ENCODE results near the gene GUK1.
"Not testable (repeated sequence)": the region's sequence is repeated elsewhere in the genome, so short reads cannot be mapped to it uniquely, and the experiment has no call there.

The GUK1 gene

DNA sequence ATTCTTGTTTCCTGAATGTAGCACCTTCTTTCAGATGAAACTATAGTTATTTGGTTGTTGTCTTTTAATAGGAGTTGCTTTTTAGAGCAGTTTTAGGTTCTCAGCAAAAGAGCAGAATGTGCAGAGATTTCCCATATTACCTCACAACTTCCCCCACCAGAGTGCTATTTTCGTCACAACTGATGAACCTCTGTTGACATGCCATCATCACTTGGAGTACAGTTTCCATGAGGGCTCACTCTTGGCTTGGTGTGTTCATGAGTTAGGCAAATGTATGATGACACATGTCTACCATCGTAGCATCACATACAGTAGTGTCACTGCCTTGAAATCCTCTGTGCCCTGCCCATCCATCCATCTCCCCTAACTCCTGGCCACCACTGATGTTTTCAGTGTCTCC lies 29.3 kb downstream of the GUK1 start:
- no peak overlapping the region for H3K4me3 ChIP-seq (ENCODE audit: low read length)
- H3K9ac ChIP-seq (ENCODE audit: low read length): no peak overlapping the region
- DNase-seq (ENCODE audit: low read depth): no peak
- H3K27me3 ChIP-seq (replicated peaks; ENCODE audit: control insufficient read depth, insufficient read depth, low read length): no peaks in the 10 kb centered on the region
- H3K9me3 ChIP-seq (ENCODE audit: control insufficient read depth, low read length): no peaks in the 10 kb centered on the region
- H3K36me3 ChIP-seq (ENCODE audit: control insufficient read depth, insufficient read depth, low read length, severe bottlenecking): no peaks in the 10 kb centered on the region
- H3K4me1 ChIP-seq (ENCODE audit: control insufficient read depth, insufficient read depth, low read length): peaks cover 7% of the 10 kb centered on the region

DNA sequence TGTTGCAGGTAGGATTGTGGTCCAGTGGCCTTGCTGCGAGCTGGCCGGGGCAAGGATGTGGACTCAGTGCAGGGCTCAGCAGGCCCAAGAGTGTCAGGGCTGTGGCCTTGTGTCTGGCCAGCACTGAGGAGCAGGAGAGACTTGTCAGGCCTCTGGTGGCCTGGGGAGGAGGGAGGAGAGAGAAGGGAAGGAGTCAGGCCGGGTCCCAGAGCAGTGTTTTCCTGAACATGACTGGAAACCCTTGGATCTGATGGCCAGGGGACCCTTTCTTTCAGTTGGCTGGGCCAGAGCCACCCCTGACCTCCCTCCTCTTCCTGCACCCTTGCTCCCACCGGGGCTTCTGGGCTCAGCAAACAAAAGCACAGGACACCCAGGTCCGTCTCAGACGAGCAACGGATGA lies 30.6 kb downstream of the GUK1 start:
- Histone ChIP-seq H3K4me1 (ENCODE audit: control insufficient read depth, insufficient read depth, low read length) (peaks cover 7% of the 10 kb centered on the region), H3K9me3 (ENCODE audit: control insufficient read depth, low read length) (no peaks in the 10 kb centered on the region), H3K4me3 (ENCODE audit: low read length) (no peak overlapping the region), H3K27me3 (replicated peaks; ENCODE audit: control insufficient read depth, insufficient read depth, low read length) (no peaks in the 10 kb centered on the region), H3K9ac (ENCODE audit: low read length) (no peak overlapping the region), H3K36me3 (ENCODE audit: control insufficient read depth, insufficient read depth, low read length, severe bottlenecking) (no peaks in the 10 kb centered on the region)
- DNase-seq (ENCODE audit: low read depth): no peak

DNA sequence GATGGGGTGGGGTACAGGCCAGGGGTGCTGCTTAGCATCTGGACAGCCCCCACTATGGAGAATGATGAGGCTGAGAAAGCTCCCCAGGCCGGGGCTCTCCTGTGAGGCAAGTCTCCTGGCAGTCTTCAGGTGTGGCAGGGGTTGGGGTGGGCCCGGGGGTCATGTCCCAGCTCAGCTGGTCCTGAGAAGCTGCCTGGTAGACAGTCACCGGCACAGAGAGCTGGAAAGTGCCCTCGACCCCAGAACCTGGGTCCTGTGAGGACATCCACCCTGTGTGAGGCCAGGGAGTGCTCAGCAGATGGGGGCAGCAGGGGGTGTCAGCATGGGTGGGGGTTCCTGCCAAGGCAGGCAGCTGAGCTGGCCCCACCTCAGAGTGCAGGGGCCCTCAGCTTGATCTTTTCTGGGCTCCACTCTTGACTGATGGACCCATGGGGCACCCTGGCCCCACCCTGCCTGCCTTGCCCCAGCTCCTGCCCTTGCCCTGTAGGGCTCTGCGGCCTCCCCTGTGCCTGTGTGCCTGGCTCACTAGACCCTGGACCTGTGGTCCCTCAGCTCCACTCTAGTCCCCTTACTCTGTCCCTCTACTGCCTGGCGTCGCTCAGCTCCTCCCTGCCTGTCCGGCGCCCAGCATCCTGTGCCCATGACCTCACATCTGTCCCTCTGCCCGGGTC lies 31.3 kb downstream of the GUK1 start:
- Histone ChIP-seq H3K36me3 (ENCODE audit: control insufficient read depth, insufficient read depth, low read length, severe bottlenecking) (no peaks in the 10 kb centered on the region), H3K27me3 (replicated peaks; ENCODE audit: control insufficient read depth, insufficient read depth, low read length) (no peaks in the 10 kb centered on the region), H3K4me1 (ENCODE audit: control insufficient read depth, insufficient read depth, low read length) (peaks cover 6% of the 10 kb centered on the region), H3K4me3 (ENCODE audit: low read length) (no peak overlapping the region), H3K9me3 (ENCODE audit: control insufficient read depth, low read length) (no peaks in the 10 kb centered on the region), H3K9ac (ENCODE audit: low read length) (no peak overlapping the region)
- no peak for DNase-seq (ENCODE audit: low read depth)

DNA sequence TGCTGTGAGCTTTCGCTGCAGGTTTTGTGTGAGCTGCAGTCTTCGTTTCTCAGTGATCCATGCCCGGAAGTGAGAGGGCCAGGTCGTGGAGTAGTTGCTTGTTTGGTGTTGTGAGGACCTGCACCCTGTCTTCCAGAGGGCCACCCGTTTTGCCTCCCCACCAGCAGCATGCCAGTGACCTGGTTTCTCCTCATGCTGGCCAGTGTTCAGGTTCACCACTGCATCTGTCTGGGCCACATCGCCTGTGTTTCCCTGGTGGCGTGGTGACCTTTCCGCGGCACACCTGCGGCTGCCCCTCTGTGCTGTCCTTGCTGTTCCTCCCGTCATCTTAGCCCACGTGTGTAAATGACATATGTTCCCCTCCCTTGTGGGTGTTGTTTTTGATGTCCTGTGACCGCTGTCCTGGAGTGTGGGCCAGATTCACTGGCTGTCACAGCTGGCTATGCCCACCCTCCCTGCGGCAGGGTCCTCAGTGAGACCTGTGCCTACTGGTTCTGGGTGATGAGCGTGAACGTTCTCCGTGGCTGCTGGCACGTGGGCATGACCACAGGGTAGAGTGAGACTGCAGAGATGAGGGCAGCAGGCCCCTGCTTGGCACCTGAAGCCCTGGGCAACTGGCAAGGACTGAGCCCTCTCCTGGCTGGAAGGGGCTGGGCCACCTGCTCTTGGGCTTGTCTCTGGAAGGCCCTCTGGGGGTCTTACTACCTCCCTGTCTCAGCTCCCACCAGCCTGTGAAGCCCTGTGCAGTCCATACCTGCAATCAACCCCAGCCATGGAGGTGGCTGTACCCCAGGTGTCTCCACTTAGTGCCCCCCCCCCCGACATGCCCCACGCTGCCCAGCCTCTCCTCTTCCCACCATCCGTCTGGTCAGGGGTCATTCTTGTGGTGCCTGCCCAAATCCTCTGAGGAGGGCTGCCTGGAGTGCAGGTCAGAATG lies 32.8 kb downstream of the GUK1 start:
- H3K36me3 ChIP-seq (ENCODE audit: control insufficient read depth, insufficient read depth, low read length, severe bottlenecking): no peaks in the 10 kb centered on the region
- H3K4me1 ChIP-seq (ENCODE audit: control insufficient read depth, insufficient read depth, low read length): no peaks in the 10 kb centered on the region
- H3K27me3 ChIP-seq (replicated peaks; ENCODE audit: control insufficient read depth, insufficient read depth, low read length): no peaks in the 10 kb centered on the region
- H3K9me3 ChIP-seq (ENCODE audit: control insufficient read depth, low read length): no peaks in the 10 kb centered on the region
- H3K4me3 ChIP-seq (ENCODE audit: low read length): no peak overlapping the region
- H3K9ac ChIP-seq (ENCODE audit: low read length): no peak overlapping the region
- DNase-seq (ENCODE audit: low read depth): no peak

DNA sequence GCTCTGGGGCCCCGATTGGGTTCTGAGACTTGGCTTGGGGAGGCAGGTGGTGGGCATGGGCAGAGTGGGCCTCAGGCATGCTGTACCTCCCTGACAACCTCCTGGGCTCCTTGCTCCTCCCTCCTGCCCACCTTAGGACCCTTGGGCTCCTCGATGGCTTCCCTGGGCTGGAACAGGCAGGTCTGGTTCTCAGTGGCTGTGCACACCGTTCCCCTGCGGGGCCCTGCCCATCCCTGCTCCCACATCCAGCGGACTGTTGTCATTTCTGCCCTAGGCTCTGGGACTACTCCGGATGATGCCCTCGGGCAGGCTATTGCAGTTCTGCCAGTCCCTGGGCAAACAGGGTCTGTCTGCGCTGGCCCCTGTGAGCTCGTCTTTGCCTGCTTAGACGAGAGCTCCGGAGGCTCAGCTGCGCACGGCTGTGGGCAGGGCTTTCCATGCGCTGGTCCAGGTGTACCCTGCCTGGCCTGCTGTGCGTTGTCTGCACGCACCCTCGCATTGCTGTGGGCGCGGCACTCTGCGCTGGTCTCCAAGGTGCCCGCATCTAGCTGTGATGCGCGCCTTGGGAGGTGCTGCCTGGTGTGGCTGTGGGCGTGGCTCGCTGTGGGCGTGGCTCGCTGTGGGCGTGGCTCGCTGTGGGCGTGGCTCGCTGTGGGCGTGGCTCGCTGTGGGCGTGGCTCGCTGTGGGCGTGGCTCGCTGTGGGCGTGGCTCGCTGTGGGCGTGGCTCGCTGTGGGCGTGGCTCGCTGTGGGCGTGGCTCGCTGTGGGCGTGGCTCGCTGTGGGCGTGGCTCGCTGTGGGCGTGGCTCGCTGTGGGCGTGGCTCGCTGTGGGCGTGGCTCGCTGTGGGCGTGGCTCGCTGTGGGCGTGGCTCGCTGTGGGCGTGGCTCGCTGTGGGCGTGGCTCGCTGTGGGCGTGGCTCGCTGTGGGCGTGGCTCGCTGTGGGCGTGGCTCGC lies 33.7 kb downstream of the GUK1 start:
- peak; percentile 16 for DNase-seq (ENCODE audit: low read depth)
- H3K9ac ChIP-seq (ENCODE audit: low read length); H3K4me3 ChIP-seq (ENCODE audit: low read length); H3K9me3 ChIP-seq (ENCODE audit: control insufficient read depth, low read length); H3K4me1 ChIP-seq (ENCODE audit: control insufficient read depth, insufficient read depth, low read length); H3K27me3 ChIP-seq (replicated peaks; ENCODE audit: control insufficient read depth, insufficient read depth, low read length); H3K36me3 ChIP-seq (ENCODE audit: control insufficient read depth, insufficient read depth, low read length, severe bottlenecking): not testable (repeated sequence)

DNA sequence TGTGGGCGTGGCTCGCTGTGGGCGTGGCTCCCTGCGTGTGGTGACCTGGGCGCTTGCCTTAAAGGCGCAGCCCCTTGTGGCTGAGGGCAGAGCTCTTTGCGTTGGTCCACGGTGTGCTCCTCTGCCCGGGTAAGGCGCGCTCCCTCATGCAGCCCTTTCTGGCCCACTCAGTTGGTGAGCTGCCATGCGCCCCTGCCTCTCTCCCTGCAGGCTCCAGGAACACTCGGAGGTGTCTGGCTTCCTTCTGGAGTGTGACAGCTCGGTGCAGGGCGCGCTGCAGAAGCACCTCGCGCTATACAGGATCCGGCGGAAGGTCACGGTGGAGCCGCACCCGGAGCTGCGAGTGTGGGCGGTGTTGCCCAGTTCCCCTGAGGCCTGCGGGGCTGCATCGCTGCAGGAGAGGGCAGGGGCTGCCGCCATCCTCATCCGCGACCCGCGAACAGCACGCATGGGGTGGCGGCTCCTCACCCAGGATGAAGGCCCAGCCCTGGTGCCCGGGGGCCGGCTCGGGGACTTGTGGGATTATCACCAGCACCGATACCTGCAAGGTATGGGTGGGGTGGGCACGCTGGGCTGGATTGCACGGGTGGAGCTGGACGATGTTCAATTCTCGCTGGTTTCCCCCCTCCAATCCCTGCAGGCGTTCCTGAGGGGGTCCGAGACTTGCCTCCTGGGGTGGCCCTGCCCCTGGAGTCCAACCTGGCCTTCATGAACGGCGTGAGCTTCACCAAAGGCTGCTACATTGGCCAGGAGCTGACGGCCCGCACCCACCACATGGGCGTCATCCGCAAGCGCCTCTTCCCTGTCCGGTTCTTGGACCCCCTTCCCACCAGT lies 34.6 kb downstream of the GUK1 start:
- DNase-seq (ENCODE audit: low read depth): peak; percentile 25
- Histone ChIP-seq H3K27me3 (replicated peaks; ENCODE audit: control insufficient read depth, insufficient read depth, low read length) (no peaks in the 10 kb centered on the region), H3K4me1 (ENCODE audit: control insufficient read depth, insufficient read depth, low read length) (no peaks in the 10 kb centered on the region), H3K4me3 (ENCODE audit: low read length) (no peak overlapping the region), H3K9ac (ENCODE audit: low read length) (no peak overlapping the region), H3K9me3 (ENCODE audit: control insufficient read depth, low read length) (no peaks in the 10 kb centered on the region), H3K36me3 (ENCODE audit: control insufficient read depth, insufficient read depth, low read length, severe bottlenecking) (no peaks in the 10 kb centered on the region)

DNA sequence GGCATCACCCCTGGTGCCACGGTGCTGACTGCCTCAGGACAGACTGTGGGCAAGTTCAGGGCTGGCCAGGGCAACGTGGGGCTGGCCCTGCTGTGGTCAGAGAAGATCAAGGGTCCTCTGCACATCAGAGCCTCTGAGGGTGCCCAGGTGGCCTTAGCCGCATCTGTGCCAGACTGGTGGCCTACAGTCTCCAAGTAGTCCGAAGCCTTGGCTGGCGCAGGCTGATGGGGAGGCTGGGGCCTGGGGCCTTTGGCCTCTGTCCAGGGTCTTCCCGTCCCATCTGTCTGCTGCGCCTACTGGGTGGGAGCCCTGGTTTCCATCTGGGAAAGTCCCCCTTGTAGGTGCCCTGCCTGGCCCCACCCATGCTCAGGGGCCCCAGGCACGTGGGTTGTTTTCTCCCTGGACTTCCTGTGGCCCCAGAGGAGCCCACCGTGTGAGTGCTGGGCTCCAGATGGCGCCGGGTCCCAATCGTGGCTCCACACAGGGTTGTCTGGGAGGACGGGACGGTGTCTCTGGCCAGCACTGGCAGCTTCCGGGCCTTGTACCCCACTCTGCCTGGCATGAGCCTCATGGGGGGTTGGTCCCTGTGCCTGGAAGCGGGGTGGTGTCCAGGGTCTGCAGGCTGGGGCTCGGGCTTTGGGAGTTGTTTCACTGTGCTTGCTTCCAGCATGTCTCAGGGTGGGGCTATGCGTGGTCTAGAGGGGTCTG lies 35.4 kb downstream of the GUK1 start:
- no peak overlapping the region for H3K9ac ChIP-seq (ENCODE audit: low read length)
- H3K36me3 ChIP-seq (ENCODE audit: control insufficient read depth, insufficient read depth, low read length, severe bottlenecking): no peaks in the 10 kb centered on the region
- no peaks in the 10 kb centered on the region for H3K9me3 ChIP-seq (ENCODE audit: control insufficient read depth, low read length)
- H3K4me3 ChIP-seq (ENCODE audit: low read length): no peak overlapping the region
- H3K4me1 ChIP-seq (ENCODE audit: control insufficient read depth, insufficient read depth, low read length): no peaks in the 10 kb centered on the region
- no peaks in the 10 kb centered on the region for H3K27me3 ChIP-seq (replicated peaks; ENCODE audit: control insufficient read depth, insufficient read depth, low read length)
- DNase-seq (ENCODE audit: low read depth): no peak

DNA sequence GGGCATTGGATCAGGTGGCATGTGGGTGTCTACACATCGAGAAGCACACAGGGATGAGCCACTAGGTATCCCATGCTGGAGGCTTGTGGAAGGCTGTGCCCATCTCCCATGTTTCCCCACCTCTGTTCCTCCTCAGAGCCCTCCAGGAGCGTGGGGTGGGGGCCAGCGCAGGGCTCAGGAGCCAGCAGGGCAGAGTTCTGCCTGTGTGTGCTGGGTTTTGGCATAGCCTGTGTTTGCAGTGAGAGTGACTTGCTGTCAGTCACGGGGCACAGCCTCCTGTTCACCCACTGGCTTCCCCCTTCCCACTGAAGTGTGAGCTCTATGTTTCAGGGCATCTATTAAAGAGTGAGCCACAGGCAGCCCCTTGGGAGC lies 35.9 kb downstream of the GUK1 start:
- Histone ChIP-seq H3K36me3 (ENCODE audit: control insufficient read depth, insufficient read depth, low read length, severe bottlenecking) (no peaks in the 10 kb centered on the region), H3K4me1 (ENCODE audit: control insufficient read depth, insufficient read depth, low read length) (no peaks in the 10 kb centered on the region), H3K9ac (ENCODE audit: low read length) (no peak overlapping the region), H3K9me3 (ENCODE audit: control insufficient read depth, low read length) (no peaks in the 10 kb centered on the region), H3K4me3 (ENCODE audit: low read length) (no peak overlapping the region), H3K27me3 (replicated peaks; ENCODE audit: control insufficient read depth, insufficient read depth, low read length) (no peaks in the 10 kb centered on the region)
- DNase-seq (ENCODE audit: low read depth): no peak

DNA sequence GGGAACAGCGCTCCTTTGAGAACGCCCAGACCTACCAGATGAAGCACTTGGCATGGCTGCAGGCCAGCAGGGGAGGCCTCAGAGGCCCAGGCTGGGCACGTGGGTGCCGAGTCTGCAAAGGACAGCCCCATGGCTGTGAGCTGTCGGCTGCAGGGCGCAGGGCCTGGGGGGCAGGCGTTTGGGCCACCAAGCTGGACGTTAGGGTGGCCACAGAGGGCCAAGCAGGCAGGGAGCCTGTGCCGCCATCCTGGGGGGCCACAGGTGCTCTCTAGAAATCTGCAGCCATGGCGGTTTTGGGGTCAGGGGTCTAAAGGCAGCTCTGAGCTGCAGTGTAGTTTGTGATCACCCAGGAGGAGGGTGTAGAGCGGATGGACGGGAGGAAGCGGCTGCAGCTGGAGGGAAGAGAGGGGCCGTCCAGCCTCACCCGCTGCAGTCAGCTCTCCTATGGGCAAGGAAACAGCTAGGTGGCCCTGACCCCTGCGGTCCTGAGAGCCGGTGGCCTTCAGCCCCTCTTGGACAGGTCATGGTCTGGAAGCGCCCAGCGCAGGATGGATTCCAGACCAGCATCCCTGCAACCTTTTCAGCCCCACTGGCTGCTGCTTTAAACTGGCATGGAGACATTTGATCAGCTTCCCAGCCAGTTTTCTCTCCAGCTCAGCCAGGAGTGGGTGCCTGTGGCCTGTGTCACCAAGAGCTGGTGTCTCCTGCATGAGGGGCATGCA lies 36.5 kb downstream of the GUK1 start:
- Histone ChIP-seq H3K9ac (ENCODE audit: low read length) (no peak overlapping the region), H3K27me3 (replicated peaks; ENCODE audit: control insufficient read depth, insufficient read depth, low read length) (no peaks in the 10 kb centered on the region), H3K9me3 (ENCODE audit: control insufficient read depth, low read length) (no peaks in the 10 kb centered on the region), H3K4me3 (ENCODE audit: low read length) (no peak overlapping the region), H3K4me1 (ENCODE audit: control insufficient read depth, insufficient read depth, low read length) (no peaks in the 10 kb centered on the region), H3K36me3 (ENCODE audit: control insufficient read depth, insufficient read depth, low read length, severe bottlenecking) (no peaks in the 10 kb centered on the region)
- DNase-seq (ENCODE audit: low read depth): no peak

DNA sequence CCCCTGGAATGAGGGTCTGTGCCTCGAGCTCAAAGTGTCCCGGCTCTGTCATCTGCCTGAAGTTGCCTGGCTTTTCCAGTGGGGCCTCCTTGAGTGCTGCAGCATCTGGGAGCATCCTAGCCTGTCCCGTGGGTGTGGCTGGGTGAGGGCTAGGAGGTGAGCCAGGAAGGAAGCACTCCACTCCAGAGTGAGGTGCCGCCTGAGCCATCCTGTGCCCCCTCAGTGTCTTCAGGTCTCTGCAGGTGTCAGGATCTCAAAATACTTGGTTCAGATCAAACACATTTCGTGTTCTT lies 37.0 kb downstream of the GUK1 start:
- no peaks in the 10 kb centered on the region for H3K9me3 ChIP-seq (ENCODE audit: control insufficient read depth, low read length)
- H3K9ac ChIP-seq (ENCODE audit: low read length): no peak overlapping the region
- no peaks in the 10 kb centered on the region for H3K27me3 ChIP-seq (replicated peaks; ENCODE audit: control insufficient read depth, insufficient read depth, low read length)
- H3K4me3 ChIP-seq (ENCODE audit: low read length): no peak overlapping the region
- DNase-seq (ENCODE audit: low read depth): no peak
- no peaks in the 10 kb centered on the region for H3K36me3 ChIP-seq (ENCODE audit: control insufficient read depth, insufficient read depth, low read length, severe bottlenecking)
- H3K4me1 ChIP-seq (ENCODE audit: control insufficient read depth, insufficient read depth, low read length): no peaks in the 10 kb centered on the region

All from adipocyte (in vitro differentiated cells).